Uterus (tissue), 4 donors: ENCODE results near the gene GMDS. TPM values are rescaled to one million over a fixed set of nuclear protein-coding genes. Genes with fewer than 3 reads are reported as not detected.

Experiments
- DNase-seq, 2 donors: peaks; one replicate each; pipeline ENCODE4 v3.0.0-alpha.2; 2019 to 2020
- H3K27ac ChIP-seq, 2 donors: fragments of 200-600 bp; sonication (generic); 1 replicate in 1 of 2; 2 replicates in 1 of 2; pipeline ENCODE4 v1.5.1; 2016 to 2018
- H3K27me3 ChIP-seq, 2 donors: fragments of 200-600 bp; sonication (generic); one replicate each; pipeline ENCODE4 v1.5.1; 2018 to 2019; ENCODE audit warnings: control low read depth in 1 of 2
- H3K36me3 ChIP-seq, 2 donors: fragments of 200-600 bp; sonication (generic); one replicate each; pipeline ENCODE4 v1.5.1; 2019; ENCODE audit warnings: control low read depth in 1 of 2
- H3K4me1 ChIP-seq, 2 donors: fragments of 200-600 bp; sonication (generic); one replicate each; pipeline ENCODE4 v1.5.1; 2018 to 2019; ENCODE audit warnings: control low read depth in 1 of 2
- H3K4me3 ChIP-seq, 2 donors: fragments of 200-600 bp; sonication (generic); 1 replicate in 1 of 2; 2 replicates in 1 of 2; pipeline ENCODE4 v1.5.1; 2018 to 2019; ENCODE audit warnings: mild to moderate bottlenecking in 1 of 2
- H3K9me3 ChIP-seq, 2 donors: fragments of 200-600 bp; sonication (generic); one replicate each; pipeline ENCODE4 v1.5.1; 2019; ENCODE audit warnings: control low read depth in 1 of 2
- POLR2A ChIP-seq, 2 donors: fragments of 450-650 bp; IDR thresholded peaks; one replicate each; pipeline ENCODE4 v1.6.1; 2016; ENCODE audit warnings: antibody characterized with exemption in 2 of 2, mild to moderate bottlenecking in 1 of 2, moderate library complexity in 1 of 2
- intact Hi-C: fragments of 100-400 bp; cut with DNase I; formaldehyde crosslinking; loops from one replicate; pipeline ENCODE4 v1.15.1; 2023; ENCODE audit warnings: low total_unique reads
- total RNA-seq, 4 donors: library from RNA; depleted of rRNA in 3 of 4; stranded (reverse); fragments of >200 nt in 3 of 4; gene quantifications; one replicate each; pipeline versions ENCODE4 v1.1.0 to v1.2.4, GENCODE V29; 2014 to 2023
- TF ChIP-seq, protein P1 (sequence below), 4 experiments: fragments of 200-600 bp in 2 of 4; fragments of 450-650 bp in 2 of 4; sonication (generic) in 2 of 4; IDR thresholded peaks; one replicate each; pipeline ENCODE4 v1.5.1; 2016 to 2019; ENCODE audit warnings: antibody characterized with exemption in 4 of 4, mild to moderate bottlenecking in 2 of 4, moderate library complexity in 1 of 4
- donor health status: DM: yes; HTN: yes; CAD: no.

GMDS gene
- total RNA-seq, 4 donors from 2014 or later = 5.3 to 17.4 (median 12.9) TPM

DNA sequence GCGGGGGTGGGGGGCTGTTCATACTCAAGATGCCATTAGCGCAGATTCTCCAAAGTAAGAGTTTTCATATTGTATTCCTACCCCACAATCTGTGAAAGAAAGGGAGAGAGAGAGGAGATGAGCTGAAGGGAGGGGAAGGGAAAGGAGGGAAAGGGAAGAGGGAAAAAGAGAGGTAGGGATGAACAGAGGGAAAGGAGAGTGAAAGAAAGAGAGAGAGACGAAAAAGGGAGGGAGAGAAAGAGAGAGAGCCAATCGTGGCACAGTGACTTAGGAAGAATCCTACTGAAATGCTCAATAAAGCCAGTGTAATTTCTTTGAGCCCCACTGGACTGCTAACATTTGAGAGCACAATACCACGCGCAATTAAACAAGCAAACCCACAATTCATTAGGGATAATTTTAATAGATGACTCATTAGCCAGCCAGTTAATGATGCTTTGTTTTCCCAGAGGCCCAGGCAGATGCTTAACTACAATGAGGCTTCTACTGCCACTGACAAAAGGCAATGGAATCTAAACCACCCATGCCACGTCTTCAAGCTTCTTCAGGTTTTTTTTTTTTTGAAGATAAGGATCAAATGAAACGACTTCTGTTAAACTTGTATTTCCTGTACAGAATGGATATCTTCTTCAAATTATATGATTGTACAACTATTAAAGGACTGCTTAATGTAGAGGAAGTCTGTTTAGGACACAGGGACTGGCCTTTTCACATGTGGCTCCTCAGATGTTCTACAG, 328.9 kb downstream of the GMDS start:
- no peak for TF ChIP-seq POLR2A (IDR thresholded peaks at IDR 0.05)
- TF ChIP-seq, protein P1, sequence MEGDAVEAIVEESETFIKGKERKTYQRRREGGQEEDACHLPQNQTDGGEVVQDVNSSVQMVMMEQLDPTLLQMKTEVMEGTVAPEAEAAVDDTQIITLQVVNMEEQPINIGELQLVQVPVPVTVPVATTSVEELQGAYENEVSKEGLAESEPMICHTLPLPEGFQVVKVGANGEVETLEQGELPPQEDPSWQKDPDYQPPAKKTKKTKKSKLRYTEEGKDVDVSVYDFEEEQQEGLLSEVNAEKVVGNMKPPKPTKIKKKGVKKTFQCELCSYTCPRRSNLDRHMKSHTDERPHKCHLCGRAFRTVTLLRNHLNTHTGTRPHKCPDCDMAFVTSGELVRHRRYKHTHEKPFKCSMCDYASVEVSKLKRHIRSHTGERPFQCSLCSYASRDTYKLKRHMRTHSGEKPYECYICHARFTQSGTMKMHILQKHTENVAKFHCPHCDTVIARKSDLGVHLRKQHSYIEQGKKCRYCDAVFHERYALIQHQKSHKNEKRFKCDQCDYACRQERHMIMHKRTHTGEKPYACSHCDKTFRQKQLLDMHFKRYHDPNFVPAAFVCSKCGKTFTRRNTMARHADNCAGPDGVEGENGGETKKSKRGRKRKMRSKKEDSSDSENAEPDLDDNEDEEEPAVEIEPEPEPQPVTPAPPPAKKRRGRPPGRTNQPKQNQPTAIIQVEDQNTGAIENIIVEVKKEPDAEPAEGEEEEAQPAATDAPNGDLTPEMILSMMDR (IDR thresholded peaks at IDR 0.05) = no peak

DNA sequence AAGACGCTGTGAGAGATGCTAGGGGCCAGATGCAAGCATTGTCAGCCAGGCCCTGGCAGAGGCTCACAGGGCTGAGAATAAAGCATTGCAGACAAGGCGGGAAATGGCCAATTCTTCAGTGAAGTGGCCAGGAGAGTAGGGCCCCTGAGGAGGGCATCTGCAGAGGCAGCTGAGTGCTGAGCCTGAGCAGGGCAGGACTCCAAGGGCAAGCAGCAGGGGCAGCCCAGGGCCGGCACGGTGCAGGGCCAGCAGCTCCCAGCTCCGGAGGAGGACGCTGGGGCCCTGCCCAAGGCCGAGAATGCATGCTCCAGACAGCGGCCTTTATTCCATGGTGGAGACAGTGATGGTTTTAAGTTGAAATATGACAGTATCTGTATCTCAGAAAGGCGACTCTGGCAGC, 330.2 kb downstream of the GMDS start:
- Histone ChIP-seq H3K36me3 (no peaks in the 10 kb centered on the region), H3K4me1 (no peaks in the 10 kb centered on the region), H3K27me3 (no peaks in the 10 kb centered on the region), H3K27ac (no peak overlapping the region), H3K9me3 (no peaks in the 10 kb centered on the region), H3K4me3 (no peak overlapping the region)
- intact Hi-C loops = no loop called here
- DNase-seq = no peak
- TF ChIP-seq, protein P1 (IDR thresholded peaks at IDR 0.05) = no peak
- no peak for TF ChIP-seq POLR2A (IDR thresholded peaks at IDR 0.05)

More for the DNA sequence above, 328.9 kb downstream of the GMDS start:
- intact Hi-C loops = no loop called here
- H3K27me3 ChIP-seq = no peaks in the 10 kb centered on the region
- H3K27ac ChIP-seq = no peak overlapping the region
- H3K9me3 ChIP-seq = no peaks in the 10 kb centered on the region
- no peaks in the 10 kb centered on the region for H3K36me3 ChIP-seq
- H3K4me1 ChIP-seq = no peaks in the 10 kb centered on the region
- H3K4me3 ChIP-seq = no peak overlapping the region
- no peak for DNase-seq

DNA sequence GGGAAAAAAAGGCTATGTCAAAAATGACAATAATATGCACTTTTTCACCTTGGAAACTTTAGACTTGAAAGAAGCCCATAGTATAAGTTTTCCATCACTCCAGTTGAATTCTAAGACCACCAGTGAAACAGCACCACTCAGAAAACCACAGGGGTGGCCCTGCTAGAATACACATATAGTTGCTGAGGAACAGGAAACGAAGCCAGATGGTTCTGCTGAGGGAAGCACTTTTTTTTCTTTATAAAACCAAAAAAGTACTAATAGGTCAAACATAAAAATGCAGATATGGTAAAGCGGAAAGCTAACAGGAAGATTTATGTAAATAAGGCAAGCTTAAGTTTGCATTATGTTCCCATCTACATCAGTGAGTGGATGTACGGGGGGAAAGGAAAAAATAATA, 331.8 kb downstream of the GMDS start:
- no peaks in the 10 kb centered on the region for H3K36me3 ChIP-seq
- H3K27ac ChIP-seq = no peak overlapping the region
- no peaks in the 10 kb centered on the region for H3K27me3 ChIP-seq
- no peak for DNase-seq
- TF ChIP-seq, protein P1 (IDR thresholded peaks at IDR 0.05) = no peak
- no peak for TF ChIP-seq POLR2A (IDR thresholded peaks at IDR 0.05)
- no peaks in the 10 kb centered on the region for H3K9me3 ChIP-seq
- H3K4me1 ChIP-seq = no peaks in the 10 kb centered on the region
- intact Hi-C loops = no loop called here
- no peak overlapping the region for H3K4me3 ChIP-seq

DNA sequence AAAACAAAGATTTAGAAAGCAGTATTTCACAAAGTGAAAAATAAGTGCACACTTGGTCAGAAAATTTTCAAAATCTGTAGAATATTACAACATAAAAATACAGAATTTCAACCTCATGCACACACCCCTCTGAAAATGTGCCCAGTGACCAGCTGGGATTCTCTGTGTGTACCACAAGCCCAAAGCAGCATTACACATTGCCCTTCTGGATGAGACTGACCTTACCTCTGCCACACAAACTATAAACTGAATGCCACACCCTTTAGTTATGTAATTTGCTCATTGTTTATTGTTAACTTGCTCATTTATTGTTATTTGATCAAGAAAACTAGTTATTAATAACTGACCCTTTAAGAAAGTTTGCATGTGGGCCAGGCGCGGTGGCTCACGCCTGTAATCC, 332.7 kb downstream of the GMDS start:
- Histone ChIP-seq H3K27ac (no peak overlapping the region), H3K4me1 (no peaks in the 10 kb centered on the region), H3K36me3 (no peaks in the 10 kb centered on the region), H3K9me3 (no peaks in the 10 kb centered on the region), H3K27me3 (no peaks in the 10 kb centered on the region), H3K4me3 (no peak overlapping the region)
- DNase-seq = no peak
- intact Hi-C loops = no loop called here
- TF ChIP-seq POLR2A (IDR thresholded peaks at IDR 0.05) = no peak
- TF ChIP-seq, protein P1 (IDR thresholded peaks at IDR 0.05) = no peak

DNA sequence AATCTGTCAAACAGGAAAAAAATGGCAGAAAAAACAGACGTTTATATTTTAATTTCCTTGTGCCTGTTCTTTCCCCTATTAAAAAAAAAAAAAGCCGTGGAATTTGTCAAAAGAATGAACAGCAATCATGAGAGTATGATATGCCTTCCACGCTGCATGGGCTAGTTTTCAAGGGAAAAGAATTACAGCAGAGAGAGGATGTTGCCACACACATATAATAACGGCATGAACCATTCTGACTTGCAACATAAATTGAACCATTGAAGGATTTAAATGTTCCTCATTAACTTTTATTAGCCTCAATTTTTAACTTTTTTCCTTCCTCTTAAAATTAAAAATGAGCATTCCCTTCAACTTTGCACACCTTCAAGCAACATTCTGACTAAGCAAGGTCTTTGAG, 333.9 kb downstream of the GMDS start:
- H3K4me1 ChIP-seq = no peaks in the 10 kb centered on the region
- DNase-seq = no peak
- H3K9me3 ChIP-seq = no peaks in the 10 kb centered on the region
- no peaks in the 10 kb centered on the region for H3K27me3 ChIP-seq
- H3K36me3 ChIP-seq = no peaks in the 10 kb centered on the region
- intact Hi-C loops = no loop called here
- TF ChIP-seq, protein P1 (IDR thresholded peaks at IDR 0.05) = no peak
- no peak for TF ChIP-seq POLR2A (IDR thresholded peaks at IDR 0.05)
- H3K27ac ChIP-seq = no peak overlapping the region
- H3K4me3 ChIP-seq = no peak overlapping the region
